NT2/D1 (cell line): ENCODE data around the gene SLMAP.
A peak's percentile ranks its signal among the peaks of the same experiment; 100 is the strongest.

Experiments
- DNase-seq: peaks from one replicate; pipeline ENCODE4 v3.0.0-alpha.2; 2011; ENCODE audit warnings: low read depth, low spot score
- H3K27me3 ChIP-seq: 2 replicates; pipeline ENCODE4 v1.6.0; 2011; ENCODE audit warnings: mild to moderate bottlenecking; ENCODE audit not compliant: insufficient read length, insufficient read depth
- H3K36me3 ChIP-seq: 2 replicates; pipeline ENCODE4 v1.6.1; 2011; ENCODE audit warnings: mild to moderate bottlenecking, low read length, mixed read lengths; ENCODE audit not compliant: insufficient read depth, insufficient read length
- H3K4me1 ChIP-seq: 2 replicates; pipeline ENCODE4 v1.5.1; 2011; ENCODE audit not compliant: insufficient read depth, insufficient read length
- H3K4me3 ChIP-seq: 2 replicates; pipeline ENCODE4 v1.5.1; 2011; ENCODE audit warnings: low read depth; ENCODE audit not compliant: insufficient read length
- H3K9ac ChIP-seq: 2 replicates; pipeline ENCODE4 v1.6.0; 2011; ENCODE audit warnings: low read depth; ENCODE audit not compliant: insufficient read length
- H3K9me3 ChIP-seq: 2 replicates; pipeline ENCODE4 v1.5.1; 2011; ENCODE audit warnings: mild to moderate bottlenecking, low read length; ENCODE audit not compliant: insufficient read depth
- SUZ12 ChIP-seq: IDR thresholded peaks from 2 replicates; pipeline ENCODE4 v1.6.1; 2011; ENCODE audit not compliant: insufficient read length, insufficient read depth; ENCODE audit errors: extremely low read depth
- YY1 ChIP-seq: IDR thresholded peaks from 2 replicates; pipeline ENCODE4 v1.6.1; 2011; ENCODE audit not compliant: insufficient read length, insufficient read depth
- ZNF274 ChIP-seq: IDR thresholded peaks from 2 replicates; pipeline ENCODE4 v1.6.1; 2011; ENCODE audit warnings: mild to moderate bottlenecking, low read depth, low read length

Gene SLMAP

GRCh38 chr3:57755741-57756527, at the start of gene SLMAP:
Gene SLMAP (plus strand): TSS chr3:57756309. CDS start chr3:57757652, 1,343 bp downstream.
- Histone ChIP-seq H3K9me3 (no peaks in the 10 kb centered on the region), H3K4me3 (peak within 1 kb of the TSS; percentile 89), H3K36me3 (peaks cover 32% of the 10 kb centered on the region), H3K9ac (peak within 1 kb of the TSS; percentile 94), H3K27me3 (no peaks in the 10 kb centered on the region), H3K4me1 (peaks cover 2% of the 10 kb centered on the region)
- TF ChIP-seq ZNF274 = no peak
- peak; percentile 100 for TF ChIP-seq YY1
- peak; percentile 97 for DNase-seq

GRCh38 chr3:57706462-57706861, 49.6 kb upstream of the SLMAP start:
- no peaks in the 10 kb centered on the region for H3K36me3 ChIP-seq
- no peaks in the 10 kb centered on the region for H3K4me1 ChIP-seq
- no peaks in the 10 kb centered on the region for H3K27me3 ChIP-seq
- TF ChIP-seq SUZ12 = no peak
- no peak for TF ChIP-seq YY1
- TF ChIP-seq ZNF274 = no peak
- H3K9me3 ChIP-seq = no peaks in the 10 kb centered on the region
- no peak overlapping the region for H3K4me3 ChIP-seq
- no peak for DNase-seq
- no peak overlapping the region for H3K9ac ChIP-seq

DNA sequence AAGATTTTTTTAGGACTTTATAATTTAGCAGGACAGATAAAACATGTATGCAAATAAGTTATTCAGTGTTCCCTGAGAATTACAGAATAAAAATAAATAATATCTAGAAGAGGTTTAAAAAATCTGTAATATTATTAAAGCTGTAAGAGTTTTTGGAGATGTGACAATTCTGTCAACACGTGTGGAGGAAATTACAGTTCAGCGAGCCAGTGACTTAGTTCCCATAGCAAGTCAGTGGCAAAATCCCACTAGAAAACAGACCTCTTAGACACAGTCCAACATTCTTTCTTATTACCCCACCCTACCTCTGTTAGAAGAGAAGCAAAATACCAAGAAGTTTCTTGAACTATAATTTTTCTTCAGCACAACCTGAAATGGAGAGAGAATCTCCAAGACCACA, 47.1 kb upstream of the SLMAP start:
- Histone ChIP-seq H3K9ac (no peak overlapping the region), H3K9me3 (no peaks in the 10 kb centered on the region), H3K27me3 (no peaks in the 10 kb centered on the region), H3K4me1 (no peaks in the 10 kb centered on the region), H3K4me3 (no peak overlapping the region), H3K36me3 (no peaks in the 10 kb centered on the region)
- TF ChIP-seq YY1 (no peak), SUZ12 (no peak), ZNF274 (no peak)
- no peak for DNase-seq

- Histone ChIP-seq H3K9ac (no peak overlapping the region), H3K27me3 (no peaks in the 10 kb centered on the region), H3K36me3 (no peaks in the 10 kb centered on the region), H3K4me1 (no peaks in the 10 kb centered on the region), H3K9me3 (no peaks in the 10 kb centered on the region), H3K4me3 (no peak overlapping the region)
- DNase-seq = no peak
- TF ChIP-seq YY1 (no peak), SUZ12 (no peak), ZNF274 (no peak)
Measured at GRCh38 chr3:57709559-57709958, 46.5 kb upstream of the SLMAP start.

DNA sequence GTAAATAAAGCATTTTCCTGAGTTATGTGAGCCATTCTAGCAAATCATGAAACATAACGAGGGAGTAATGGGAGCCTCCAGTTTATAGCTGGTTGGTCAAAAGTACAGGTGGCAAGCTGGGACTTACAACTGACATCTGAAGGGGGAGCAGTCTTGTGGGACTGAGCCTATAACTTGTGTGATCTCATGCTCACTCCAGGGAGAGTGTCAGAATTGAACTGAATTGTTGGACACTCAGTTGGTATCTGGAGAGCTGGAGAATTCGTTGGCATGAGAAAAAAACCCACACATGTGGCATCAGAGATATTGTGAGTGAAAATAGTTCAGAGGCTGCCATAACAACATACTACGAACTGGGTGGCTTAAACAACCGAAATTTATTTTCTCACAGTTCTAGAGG, 40.4 kb upstream of the SLMAP start:
- no peaks in the 10 kb centered on the region for H3K9me3 ChIP-seq
- H3K4me3 ChIP-seq = no peak overlapping the region
- TF ChIP-seq SUZ12 = no peak
- no peaks in the 10 kb centered on the region for H3K36me3 ChIP-seq
- no peaks in the 10 kb centered on the region for H3K27me3 ChIP-seq
- DNase-seq = no peak
- H3K9ac ChIP-seq = no peak overlapping the region
- no peaks in the 10 kb centered on the region for H3K4me1 ChIP-seq

DNA sequence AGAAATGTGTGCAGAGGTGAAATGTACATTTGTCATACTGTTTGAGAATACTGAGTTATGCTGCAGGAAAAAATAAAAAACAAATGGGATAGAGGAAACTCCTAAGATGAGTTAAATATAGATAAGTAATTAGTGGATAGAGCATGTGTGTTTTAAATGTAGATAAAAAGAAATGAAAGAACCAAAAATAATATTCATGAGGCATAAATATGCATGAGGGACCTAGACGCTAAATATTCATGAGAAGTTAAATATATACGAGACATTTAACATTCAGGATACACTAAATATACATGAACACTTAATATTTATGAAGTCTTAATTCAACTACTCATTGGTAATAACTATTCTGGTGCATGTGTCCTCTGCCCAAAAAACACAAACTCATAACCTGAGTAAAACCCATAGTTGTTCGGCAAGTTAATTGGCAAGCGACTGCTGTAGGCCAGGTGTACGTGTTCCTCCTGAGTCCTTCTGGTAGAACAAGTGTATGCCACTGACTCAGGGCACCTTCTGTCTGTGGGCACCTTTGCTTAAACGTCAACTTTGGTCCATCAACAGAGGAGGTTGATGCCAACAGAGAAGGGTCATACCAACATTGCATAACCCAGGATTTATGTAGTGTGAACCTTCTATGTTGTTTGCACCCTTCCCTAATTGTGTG, 38.8 kb upstream of the SLMAP start:
- Histone ChIP-seq H3K4me1 (no peaks in the 10 kb centered on the region), H3K9me3 (no peaks in the 10 kb centered on the region), H3K36me3 (no peaks in the 10 kb centered on the region), H3K4me3 (no peak overlapping the region), H3K27me3 (no peaks in the 10 kb centered on the region), H3K9ac (no peak overlapping the region)
- DNase-seq = no peak
- TF ChIP-seq YY1 = no peak
- TF ChIP-seq ZNF274 = no peak
- TF ChIP-seq SUZ12 = no peak

DNA sequence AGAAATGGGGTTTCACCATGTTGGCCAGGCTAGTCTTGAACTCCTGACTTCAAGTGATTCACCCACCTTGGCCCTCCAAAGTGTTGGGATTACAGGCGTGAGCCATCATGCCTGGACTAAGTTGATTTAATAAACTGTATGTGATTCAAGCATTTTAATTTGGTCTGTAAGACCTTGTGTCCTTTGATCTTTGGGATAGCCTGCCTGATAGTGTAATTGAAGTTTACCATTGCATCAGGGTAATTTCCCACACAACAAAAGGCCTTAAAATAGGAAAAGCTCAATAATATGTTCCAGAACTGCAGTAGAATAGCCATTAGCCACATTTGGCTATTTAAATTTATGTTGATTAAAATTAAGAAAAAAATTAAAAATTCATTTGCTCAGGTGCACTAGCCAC, 38.0 kb upstream of the SLMAP start:
- no peak for TF ChIP-seq YY1
- no peak for TF ChIP-seq SUZ12
- TF ChIP-seq ZNF274 = no peak

More for the DNA sequence above, 38.0 kb upstream of the SLMAP start:
- Histone ChIP-seq H3K9ac (no peak overlapping the region), H3K27me3 (no peaks in the 10 kb centered on the region), H3K36me3 (no peaks in the 10 kb centered on the region), H3K9me3 (no peaks in the 10 kb centered on the region), H3K4me1 (no peaks in the 10 kb centered on the region), H3K4me3 (no peak overlapping the region)
- no peak for DNase-seq
